Testis (tissue), 3 donors: ENCODE data around the gene RNF220. TPM values are rescaled to one million over a fixed set of nuclear protein-coding genes. Genes with fewer than 3 reads are reported as not detected.

Source experiments
- DNase-seq: peaks from one replicate; pipeline ENCODE4 v3.0.0-alpha.2; 2019
- H3K27ac ChIP-seq, 2 donors: fragments of 200-600 bp; sonication (generic); one replicate each; pipeline ENCODE4 v1.5.1; 2019
- H3K27me3 ChIP-seq: fragments of 200-600 bp; sonication (generic); one replicate; pipeline ENCODE4 v1.5.1; 2019
- H3K36me3 ChIP-seq: fragments of 200-600 bp; sonication (generic); one replicate; pipeline ENCODE4 v1.5.1; 2017; ENCODE audit warnings: low read depth; ENCODE audit errors: missing control alignments
- H3K4me1 ChIP-seq: fragments of 200-600 bp; sonication (generic); one replicate; pipeline ENCODE4 v1.5.1; 2019
- H3K4me3 ChIP-seq, 2 donors: fragments of 200-600 bp; sonication (generic); one replicate each; pipeline ENCODE4 v1.5.1; 2017 to 2019
- H3K9me3 ChIP-seq: fragments of 200-600 bp; sonication (generic); one replicate; pipeline ENCODE4 v1.5.1; 2017
- POLR2A ChIP-seq: fragments of 450-650 bp; IDR thresholded peaks from one replicate; pipeline ENCODE4 v1.6.1; 2017; ENCODE audit warnings: antibody characterized with exemption, mild to moderate bottlenecking, moderate library complexity
- WGBS, 2 donors: methylation state at CpG; one replicate each; pipeline ENCODE4 v1.1.5; 2018; 5-methylcytosine and 5-hydroxymethylcytosine counted together
- intact Hi-C: fragments of 100-400 bp; cut with DNase I; formaldehyde crosslinking; loops from one replicate; pipeline ENCODE4 v1.15.1; 2023; ENCODE audit warnings: low total_unique reads
- polyA plus RNA-seq: library from polyadenylated mRNA; stranded (reverse); fragments of 350-450 nt; fragmentation: Illumina TruSeq; extraction: RNeasy Lipid Tissue Mini Kit (QIAGEN cat#74804); gene quantifications from one replicate; pipeline ENCODE4 v1.2.3, GENCODE V29; 2014; ENCODE audit warnings: low read depth, low replicate concordance; ENCODE audit not compliant: insufficient read depth
- total RNA-seq, 2 donors: library from RNA; depleted of rRNA; stranded (reverse); fragments of >200 nt; gene quantifications; one replicate each; pipeline ENCODE4 v1.2.3, GENCODE V29; 2016
- TF ChIP-seq, protein P1 (sequence below), 3 experiments: fragments of 450-650 bp in 2 of 3; fragments of 200-600 bp in 1 of 3; sonication (generic) in 1 of 3; IDR thresholded peaks; one replicate each; pipeline ENCODE4 v1.5.1; 2016 to 2019; ENCODE audit warnings: antibody characterized with exemption in 3 of 3, mild to moderate bottlenecking in 2 of 3, moderate library complexity in 1 of 3

RNF220 gene
- total and polyA plus RNA-seq, 3 donors from 2014 or later = 99.3 to 148 (median 126) TPM

DNA sequence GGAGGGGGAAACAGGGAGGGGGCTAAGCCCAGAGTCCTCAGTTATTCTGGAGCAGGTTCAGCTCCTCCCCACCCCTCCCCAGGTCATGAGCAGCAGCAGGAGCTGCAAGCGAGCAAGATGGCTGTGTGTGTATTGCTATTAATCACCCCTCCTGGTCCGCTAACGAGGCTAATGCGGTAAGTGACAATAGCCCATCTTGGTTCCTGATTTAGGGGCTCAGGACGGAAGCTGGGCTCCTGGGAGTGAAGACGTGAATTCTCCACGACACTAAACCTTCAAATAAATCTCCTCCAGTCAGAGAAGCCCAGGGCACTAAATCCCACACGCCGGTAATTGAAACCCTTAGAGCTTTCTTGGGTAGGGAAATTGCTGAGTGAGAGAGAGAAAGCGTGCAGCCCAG, 193.1 kb downstream of the RNF220 start:
- DNase-seq = no peak
- Histone ChIP-seq H3K4me1 (no peaks in the 10 kb centered on the region), H3K27me3 (no peaks in the 10 kb centered on the region), H3K4me3 (no peak overlapping the region), H3K9me3 (no peaks in the 10 kb centered on the region), H3K36me3 (no peaks in the 10 kb centered on the region), H3K27ac (no peak overlapping the region)
- WGBS, 2 donors = 57% methylated on average over 10 of the region's 10 CpGs
- intact Hi-C loops = loop anchor here (10.0 kb wide), 1 partner anchor 223 kb away; no protein-coding TSS in a partner anchor
- TF ChIP-seq, protein P1, sequence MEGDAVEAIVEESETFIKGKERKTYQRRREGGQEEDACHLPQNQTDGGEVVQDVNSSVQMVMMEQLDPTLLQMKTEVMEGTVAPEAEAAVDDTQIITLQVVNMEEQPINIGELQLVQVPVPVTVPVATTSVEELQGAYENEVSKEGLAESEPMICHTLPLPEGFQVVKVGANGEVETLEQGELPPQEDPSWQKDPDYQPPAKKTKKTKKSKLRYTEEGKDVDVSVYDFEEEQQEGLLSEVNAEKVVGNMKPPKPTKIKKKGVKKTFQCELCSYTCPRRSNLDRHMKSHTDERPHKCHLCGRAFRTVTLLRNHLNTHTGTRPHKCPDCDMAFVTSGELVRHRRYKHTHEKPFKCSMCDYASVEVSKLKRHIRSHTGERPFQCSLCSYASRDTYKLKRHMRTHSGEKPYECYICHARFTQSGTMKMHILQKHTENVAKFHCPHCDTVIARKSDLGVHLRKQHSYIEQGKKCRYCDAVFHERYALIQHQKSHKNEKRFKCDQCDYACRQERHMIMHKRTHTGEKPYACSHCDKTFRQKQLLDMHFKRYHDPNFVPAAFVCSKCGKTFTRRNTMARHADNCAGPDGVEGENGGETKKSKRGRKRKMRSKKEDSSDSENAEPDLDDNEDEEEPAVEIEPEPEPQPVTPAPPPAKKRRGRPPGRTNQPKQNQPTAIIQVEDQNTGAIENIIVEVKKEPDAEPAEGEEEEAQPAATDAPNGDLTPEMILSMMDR (IDR thresholded peaks at IDR 0.05) = no peak
- TF ChIP-seq POLR2A = no peak

DNA sequence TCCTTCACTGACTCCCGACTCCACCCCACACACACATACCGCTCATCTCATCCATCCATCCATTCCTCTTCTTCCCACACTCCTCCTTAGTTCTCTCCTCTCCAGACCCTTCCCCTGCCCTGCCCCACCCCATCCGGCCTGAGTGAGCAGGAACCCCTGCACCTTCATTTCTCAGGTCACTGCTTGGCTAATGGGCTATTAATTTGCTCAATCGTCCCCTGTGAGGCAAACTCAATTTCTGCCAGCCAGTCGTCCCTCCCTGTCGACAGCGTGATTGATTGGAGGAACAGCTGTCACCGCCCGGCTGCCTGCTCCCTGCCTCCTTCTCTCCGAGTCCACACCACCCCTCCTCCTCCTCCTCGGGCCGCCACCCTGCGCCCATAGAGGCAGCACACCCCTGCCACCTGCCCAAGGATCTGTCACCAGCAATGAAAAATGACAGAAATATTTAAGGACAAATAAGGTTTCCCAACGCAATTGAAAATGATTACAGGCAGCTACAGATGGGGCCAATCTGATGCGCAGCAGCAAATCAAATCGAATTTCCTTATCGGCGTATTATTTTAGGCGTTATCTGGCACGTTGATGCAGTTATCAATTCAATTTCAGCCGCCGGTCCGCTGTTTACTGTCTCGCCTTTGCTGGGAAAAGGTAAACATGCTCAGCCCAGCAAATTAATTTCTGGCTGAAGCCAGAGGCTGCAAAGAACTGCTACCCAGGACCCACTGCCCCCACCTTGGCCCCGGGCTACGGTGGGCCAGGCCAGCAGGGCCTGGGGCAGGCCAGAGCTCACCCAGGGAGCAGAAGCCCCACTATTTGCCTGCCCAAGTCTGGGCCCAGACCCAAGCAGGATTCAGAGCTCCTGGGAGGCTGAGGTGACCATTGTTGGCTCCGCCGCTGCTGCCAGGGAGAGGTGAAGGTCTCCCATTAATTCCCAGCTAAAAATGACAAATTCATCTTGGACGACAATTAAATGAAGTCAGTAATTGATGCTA, 197.9 kb downstream of the RNF220 start:
- WGBS, 2 donors = 55 to 58% methylated on average over 27 to 29 of the region's 29 CpGs
- Histone ChIP-seq H3K4me1 (no peaks in the 10 kb centered on the region), H3K4me3 (no peak overlapping the region), H3K9me3 (no peaks in the 10 kb centered on the region), H3K27ac (no peak overlapping the region), H3K36me3 (no peaks in the 10 kb centered on the region), H3K27me3 (no peaks in the 10 kb centered on the region)
- no peak for DNase-seq
- no peak for TF ChIP-seq POLR2A
- TF ChIP-seq, protein P1 (IDR thresholded peaks at IDR 0.05) = no peak
- intact Hi-C loops = no loop called here

DNA sequence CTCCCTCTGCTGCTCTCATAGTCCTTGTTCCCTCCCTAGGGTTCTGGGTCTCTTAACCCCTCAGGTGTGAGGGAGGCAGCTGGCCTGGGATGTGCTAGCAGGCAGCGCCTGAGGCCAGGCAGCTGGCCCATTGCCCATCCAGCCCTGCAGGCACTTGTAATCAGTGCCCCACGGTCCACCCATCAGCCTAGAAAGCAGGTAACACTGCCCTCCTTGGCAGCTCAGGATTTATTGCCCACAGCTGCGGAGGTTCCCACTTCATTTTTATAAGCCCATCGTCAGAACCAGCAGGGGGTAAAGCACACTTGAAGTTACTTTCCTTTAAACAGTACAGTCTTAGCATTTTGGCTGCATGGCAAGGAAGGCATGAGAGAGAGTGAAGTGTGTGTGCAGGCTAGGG, 198.7 kb downstream of the RNF220 start:
- Histone ChIP-seq H3K27me3 (no peaks in the 10 kb centered on the region), H3K27ac (no peak overlapping the region), H3K9me3 (no peaks in the 10 kb centered on the region), H3K36me3 (no peaks in the 10 kb centered on the region), H3K4me3 (no peak overlapping the region), H3K4me1 (no peaks in the 10 kb centered on the region)
- TF ChIP-seq, protein P1 (IDR thresholded peaks at IDR 0.05) = no peak
- no peak for TF ChIP-seq POLR2A
- WGBS, 2 donors = 53 to 56% methylated on average over 4 of the region's 4 CpGs
- intact Hi-C loops = no loop called here
- no peak for DNase-seq

DNA sequence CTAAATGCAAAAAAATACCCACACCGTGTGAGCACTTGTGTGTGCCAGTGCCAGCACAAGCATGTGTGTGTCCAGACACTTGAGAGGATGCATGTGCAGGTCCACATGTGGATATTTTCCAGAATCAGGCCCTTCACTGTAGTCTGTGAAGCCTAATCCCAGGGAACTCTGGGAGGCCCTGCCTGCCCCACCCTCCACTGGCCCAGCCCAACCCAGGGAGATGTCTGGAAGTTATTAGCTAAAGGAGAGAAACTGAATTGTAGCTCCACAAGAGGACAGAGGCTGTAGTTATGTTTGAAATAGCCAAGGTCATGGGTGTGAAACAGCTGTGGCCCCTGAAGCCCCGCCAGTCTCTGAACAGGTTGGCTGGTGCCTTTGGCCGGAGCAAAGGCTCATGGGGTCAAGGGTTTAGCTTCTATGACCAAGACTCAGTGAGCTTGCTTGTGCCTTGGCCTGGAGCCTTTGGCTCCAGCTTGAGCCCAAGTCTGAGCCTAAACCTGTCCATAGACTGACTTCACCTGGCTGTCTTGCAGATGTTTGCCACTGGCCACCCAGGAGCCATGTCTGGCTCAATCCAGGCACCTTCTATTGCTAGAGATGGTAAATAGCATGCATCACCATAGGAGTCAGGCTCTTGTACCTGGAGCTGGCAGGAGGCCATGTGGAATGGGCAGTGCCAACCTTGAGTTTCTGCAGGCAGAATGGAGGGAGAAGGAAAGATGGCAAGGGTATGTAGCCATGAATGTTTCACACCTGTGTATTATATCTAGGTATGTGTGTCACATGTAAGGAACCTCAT, 199.3 kb downstream of the RNF220 start:
- no peak for TF ChIP-seq POLR2A
- Histone ChIP-seq H3K9me3 (no peaks in the 10 kb centered on the region), H3K27me3 (no peaks in the 10 kb centered on the region), H3K36me3 (no peaks in the 10 kb centered on the region), H3K27ac (no peak overlapping the region), H3K4me3 (no peak overlapping the region), H3K4me1 (no peaks in the 10 kb centered on the region)
- no peak for DNase-seq
- intact Hi-C loops = no loop called here
- 61 to 73% methylated on average over 3 of the region's 3 CpGs for WGBS, 2 donors

DNA sequence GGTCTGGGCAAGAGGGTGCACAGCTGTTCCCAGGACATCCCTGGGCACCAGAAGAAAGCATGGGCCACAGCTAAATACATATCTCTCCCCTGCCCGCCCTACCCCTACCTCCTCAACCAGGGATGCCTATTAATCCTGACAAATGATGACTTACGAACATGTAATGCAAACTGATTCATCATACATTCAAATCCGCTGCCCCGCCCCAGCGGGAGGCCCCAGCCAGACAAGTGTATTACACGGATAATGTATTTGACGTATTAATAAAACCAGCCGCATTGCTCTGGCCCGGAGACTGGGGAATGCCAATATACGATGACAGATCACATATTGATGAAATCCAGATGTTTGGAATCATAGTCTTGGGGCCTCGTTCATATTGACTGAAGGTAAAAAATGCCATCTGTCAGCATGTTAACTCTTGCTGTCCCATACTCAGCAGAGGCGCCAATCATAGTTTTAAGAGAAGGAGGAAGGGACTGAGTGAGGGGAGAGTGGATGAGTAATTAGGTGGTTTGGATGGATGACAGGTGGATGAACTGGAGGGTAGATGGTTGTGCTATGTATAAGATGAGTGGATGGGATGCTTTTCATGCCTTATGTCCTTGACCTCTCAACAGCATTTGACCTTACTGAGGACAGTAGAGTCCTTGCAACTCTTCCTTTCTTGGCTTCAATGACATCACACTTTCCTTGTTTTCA, 201.0 kb downstream of the RNF220 start:
- Histone ChIP-seq H3K9me3 (no peaks in the 10 kb centered on the region), H3K27ac (no peak overlapping the region), H3K27me3 (no peaks in the 10 kb centered on the region), H3K4me3 (no peak overlapping the region), H3K4me1 (no peaks in the 10 kb centered on the region), H3K36me3 (no peaks in the 10 kb centered on the region)
- DNase-seq = no peak
- 86% methylated on average over 12 of the region's 12 CpGs for whole genome bisulfite sequencing, 2 donors
- TF ChIP-seq, protein P1 (IDR thresholded peaks at IDR 0.05) = no peak
- no peak for TF ChIP-seq POLR2A
- intact Hi-C loops = no loop called here
